HG03565 (cell line): ENCODE results near the gene RPL28.

Experiments
- ATAC-seq: cut with Tn5 transposase; IDR thresholded peaks from one replicate; pipeline ENCODE4 v1.9.1; 2021; ENCODE audit warnings: mild to moderate bottlenecking, moderate library complexity; ENCODE audit not compliant: unreplicated experiment

RPL28 gene

DNA sequence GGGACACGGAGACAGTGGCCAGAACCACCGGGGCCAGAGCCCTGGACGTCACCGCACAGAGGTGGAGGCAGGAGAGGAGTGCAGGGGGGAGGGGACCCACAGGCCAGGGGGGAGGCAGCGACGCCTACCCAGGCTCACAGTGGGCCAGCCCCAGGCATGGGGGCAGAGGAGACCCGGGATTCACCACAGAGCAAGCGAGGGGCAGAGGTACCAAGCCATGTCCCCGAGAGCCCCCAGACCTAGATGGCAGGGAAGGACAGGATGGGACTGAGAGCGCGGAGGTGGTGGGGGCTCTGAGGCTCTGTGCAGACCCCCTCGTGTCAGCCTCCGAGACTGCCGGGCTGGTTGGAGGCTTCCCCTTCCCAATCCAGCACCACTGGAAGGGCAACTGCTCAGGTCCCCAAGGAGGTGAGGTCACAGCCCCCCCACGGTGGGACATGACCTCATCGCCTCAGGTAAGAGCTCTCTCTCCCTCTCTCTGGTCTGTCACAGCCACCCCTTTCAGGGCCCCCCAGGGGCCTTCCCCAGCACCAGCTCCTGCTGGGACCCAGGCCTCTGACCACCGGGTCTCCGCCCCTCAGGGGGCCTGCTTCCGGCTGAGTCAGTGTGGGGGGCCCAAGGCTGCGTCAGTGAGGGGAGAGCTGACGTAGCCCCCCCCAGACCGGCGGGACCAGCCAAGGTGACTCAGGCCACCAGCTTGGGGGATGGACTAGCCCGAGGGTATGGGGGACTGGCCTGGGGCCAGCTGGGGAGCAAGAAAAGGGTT is 13.2 kb upstream of the RPL28 start:
- no peak for ATAC-seq

DNA sequence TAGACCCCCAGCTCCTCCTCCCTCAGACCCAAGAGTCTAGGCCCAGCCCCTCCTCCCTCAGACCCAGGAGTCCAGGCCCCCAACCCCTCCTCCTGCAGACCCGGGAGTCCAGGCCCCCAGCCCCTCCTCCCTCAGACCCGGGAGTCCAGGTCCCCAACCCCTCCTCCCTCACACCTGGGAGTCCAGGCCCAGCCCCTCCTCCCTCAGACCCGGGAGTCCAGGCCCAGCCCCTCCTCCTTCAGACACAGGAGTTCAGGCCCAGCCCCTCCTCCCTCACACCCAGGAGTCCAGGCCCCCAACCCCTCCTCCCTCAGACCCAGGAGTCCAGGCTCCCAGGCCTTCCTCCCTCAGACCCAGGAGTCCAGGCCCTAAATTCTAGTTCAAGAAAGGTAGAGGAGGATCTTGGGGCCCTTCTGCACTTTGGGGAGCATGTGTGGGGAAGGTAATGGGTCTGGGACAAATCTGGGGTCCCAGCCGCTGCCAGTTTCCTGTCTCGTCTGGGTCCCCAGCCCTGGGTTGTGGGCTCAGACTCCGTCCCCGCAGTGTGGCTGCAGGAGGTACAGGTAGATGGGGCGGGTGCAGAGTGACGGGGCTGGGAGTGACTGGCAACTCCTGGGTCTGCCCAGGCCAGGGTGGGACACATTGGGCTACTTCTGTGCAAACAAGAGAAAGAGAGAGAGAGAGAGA is 12.3 kb upstream of the RPL28 start:
- ATAC-seq, result no peak

DNA sequence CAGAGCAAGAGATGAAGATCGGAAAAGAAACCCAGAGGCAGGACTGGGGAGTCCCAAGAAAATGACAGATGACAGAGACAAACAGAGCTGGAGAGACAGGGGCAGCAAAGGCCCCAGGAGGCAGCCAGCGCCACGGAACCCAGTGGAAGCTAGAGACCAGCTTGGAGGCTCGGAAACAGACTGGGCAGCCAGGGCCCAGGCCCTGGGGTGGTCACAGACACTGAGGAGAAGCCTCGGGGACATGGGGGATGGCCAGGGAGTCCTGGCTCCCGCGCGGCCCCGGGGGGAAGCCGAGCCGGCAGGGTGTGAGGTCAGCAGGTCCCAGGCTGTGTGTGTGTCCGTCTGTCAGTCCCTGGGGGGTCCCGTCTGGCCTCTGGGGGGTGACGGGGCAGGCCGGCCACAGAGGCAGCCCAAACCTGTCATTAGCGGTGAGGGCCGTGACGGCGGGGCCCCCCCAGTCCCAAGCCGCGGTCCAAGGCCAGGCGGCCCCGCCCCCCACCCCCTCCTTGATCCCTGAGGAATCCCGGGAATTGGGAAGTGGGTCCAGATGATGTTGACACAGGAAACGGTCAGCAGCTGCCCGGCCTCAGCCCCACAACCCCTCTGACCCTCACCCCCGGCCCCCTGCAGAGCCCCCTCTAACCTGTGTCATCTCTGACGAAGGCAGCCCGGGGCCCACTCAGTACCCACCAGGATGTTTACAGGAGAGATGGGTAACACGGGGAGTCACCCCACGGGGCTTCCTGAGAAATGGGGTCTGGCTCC is 11.6 kb upstream of the RPL28 start:
- ATAC-seq, result no peak

DNA sequence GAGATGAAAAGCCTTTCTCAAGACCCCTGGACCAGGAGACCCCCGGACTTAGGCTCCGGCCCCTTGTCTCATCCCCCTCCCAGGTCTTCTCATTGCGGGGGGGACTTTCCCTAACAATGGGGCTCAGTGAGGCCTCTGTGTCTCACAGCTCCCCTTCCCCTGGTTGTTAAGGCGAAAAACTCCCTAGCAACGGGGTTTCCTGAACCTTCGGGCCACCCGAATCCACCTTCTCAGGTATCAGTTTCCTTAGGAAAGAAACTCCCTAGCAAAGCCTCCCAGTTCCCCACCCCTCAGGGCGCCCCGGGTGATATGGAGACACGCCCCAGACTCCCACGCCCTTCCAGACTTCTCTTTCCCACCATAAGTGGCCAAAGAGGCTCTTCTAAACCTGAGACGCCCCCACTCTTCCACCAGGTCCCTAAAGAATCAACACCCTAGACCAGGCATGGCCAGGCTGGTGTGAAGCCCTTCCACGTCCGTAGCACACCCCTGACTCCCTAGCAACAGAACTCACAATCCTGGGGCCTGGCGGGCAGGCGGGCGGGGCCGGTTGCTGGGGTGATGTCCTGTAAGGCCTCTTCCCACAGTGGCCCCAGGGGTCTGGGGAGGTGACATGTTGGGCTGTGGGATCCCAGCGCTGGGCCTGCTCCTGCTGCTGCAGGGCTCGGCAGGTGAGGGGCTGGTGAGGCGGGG is 9.3 kb upstream of the RPL28 start, which contains the start of gene TMEM190:
Gene TMEM190, plus strand, starts transcription at position 586 of the 693 bp plus-strand sequence. Its CDS starts 28 bp downstream, at position 614.
- ATAC-seq, result no peak

DNA sequence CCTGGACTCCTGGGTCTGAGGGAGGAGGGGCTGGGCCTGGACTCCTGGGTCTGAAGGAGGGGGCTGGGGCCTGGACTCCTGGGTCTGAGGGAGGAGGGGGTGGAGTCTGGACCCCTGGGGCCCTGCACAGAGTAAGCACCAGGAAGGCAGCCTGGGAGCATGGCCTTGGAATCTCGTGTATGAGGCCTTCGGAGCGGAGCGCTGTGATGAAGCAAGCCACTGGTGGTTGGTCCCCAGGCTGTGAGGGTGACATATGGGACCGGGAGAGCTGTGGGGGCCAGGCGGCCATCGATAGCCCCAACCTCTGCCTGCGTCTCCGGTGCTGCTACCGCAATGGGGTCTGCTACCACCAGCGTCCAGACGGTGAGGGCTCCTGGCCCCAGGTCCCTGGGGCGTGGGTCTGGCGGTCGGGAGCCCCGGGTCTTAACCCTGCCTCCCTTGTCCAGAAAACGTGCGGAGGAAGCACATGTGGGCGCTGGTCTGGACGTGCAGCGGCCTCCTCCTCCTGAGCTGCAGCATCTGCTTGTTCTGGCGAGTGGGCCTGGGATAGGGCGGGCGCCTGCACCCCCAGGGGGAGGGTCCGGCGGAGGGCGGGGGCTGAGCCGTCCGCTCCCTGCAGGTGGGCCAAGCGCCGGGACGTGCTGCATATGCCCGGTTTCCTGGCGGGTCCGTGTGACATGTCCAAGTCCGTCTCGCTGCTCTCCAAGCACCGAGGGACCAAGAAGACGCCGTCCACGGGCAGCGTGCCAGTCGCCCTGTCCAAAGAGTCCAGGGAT is 8.2 kb upstream of the RPL28 start:
- no peak for ATAC-seq

DNA sequence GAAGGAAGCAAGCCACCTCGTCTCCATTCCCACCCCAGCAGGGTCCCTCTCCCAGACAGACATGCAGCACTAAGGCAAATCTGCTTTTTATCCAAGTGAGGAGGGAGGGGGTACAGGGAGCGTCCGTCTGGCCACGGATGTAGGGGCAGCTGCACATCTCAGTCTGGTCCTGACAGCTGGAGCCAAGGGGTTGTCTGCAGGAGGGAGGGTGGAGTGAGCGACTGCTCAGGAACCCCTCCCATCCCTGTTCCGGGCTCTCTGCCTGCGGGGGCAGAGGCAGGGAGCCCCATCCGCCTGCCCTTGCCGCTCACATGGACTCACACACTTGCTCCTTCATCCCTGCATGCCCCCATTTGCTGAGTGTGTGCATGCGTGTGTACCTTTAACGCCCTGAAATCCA is 6.6 kb upstream of the RPL28 start:
- ATAC-seq, result no peak

- no peak for ATAC-seq
These were observed 3.7 kb upstream of the RPL28 start for GRCh38 chr19:55382013-55382412.

GRCh38 chr19:55382522-55383054 is 3.1 kb upstream of the RPL28 start:
- no peak for ATAC-seq

DNA sequence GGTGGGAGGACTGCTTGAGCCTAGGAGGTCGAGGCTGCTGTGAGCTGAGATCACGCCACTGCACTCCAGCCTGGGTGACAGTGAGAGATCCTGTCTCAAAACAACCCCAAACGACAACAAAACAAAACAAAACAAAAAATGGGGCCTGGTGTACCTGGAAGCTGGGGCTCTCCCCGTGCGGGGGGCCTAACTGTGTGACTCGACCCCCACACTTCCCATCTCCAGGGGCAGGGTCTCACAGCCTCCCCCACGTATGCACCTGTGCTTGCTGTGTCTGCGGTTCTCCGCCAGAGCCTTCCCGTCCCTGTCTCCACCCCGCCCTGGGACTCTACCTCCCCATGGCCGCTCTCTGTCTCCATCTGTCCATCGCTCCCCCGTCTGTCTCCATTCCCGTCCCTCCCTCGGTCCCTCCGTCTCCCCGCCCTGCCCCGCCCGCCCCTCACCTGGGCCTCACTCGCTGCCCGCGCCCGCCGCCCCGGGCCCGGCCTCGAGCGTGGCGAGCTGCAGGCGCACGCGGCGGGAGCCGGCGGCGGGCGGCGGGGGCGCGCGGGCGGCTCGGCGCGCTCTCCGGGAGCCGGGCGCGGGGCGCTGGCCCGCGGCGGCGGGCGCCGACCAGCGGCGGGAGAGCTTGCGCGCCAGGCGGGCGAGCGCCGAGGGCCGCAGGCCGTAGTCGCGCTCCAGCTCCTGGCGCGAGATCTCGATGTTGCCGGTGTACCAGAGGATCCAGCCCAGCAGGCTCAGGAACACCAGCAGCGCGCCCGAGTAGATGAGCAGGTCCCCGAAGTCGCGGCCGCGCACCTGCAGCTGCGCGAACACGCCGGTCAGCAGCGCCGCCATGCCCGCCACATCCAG is 2.2 kb upstream of the RPL28 start:
- ATAC-seq, result no peak

- ATAC-seq, result no peak
These were observed 1.4 kb upstream of the RPL28 start, which contains the start of gene TMEM238 for GRCh38 chr19:55384131-55384919. Gene TMEM238 (minus strand): TSS chr19:55384292. CDS start chr19:55384259, 33 bp downstream.

DNA sequence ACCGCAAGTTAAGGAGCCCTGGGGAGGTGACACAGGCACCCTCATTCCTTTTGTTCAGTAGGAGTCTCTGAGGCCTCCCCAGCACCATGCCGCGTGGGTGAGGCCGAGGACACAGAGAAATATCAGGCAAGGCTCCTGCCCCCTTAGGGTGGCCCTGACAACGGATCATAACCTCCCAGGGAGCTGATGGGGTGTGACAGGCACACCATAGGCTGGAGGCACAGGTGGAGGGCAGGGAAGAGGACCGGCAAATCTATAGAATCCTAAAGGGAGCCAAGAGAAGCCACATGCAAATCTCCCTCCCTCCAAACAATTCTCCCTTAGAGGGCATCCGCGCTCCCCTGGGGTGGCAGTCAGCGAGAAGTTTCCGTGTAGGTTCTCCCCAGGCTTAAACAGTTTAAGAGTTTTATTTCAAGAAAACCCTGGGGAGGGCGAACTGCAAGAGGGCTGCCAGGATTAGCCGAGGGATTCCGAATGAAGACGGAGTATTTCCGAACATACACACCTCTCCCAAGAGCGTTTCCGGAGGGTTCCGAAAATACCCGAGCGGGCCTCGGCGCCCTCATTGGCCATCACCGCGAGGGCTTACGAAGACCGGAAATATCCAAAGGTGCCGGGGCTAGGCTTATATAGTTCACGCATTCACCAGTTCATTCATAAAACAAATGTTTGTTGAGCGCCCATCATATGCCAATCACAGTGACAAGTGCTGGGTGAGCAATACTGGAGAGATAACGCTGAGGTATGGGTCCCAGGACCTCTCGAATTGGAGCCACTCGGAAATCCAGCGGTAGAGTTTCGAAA is 610 bp upstream of the RPL28 start:
- peak; percentile 33 for ATAC-seq

- ATAC-seq, result no peak
These were observed 800 bp downstream of the RPL28 start for GRCh38 chr19:55386493-55386971.

- ATAC-seq, result no peak
These were observed 2.2 kb downstream of the RPL28 start for GRCh38 chr19:55387736-55388497.

DNA sequence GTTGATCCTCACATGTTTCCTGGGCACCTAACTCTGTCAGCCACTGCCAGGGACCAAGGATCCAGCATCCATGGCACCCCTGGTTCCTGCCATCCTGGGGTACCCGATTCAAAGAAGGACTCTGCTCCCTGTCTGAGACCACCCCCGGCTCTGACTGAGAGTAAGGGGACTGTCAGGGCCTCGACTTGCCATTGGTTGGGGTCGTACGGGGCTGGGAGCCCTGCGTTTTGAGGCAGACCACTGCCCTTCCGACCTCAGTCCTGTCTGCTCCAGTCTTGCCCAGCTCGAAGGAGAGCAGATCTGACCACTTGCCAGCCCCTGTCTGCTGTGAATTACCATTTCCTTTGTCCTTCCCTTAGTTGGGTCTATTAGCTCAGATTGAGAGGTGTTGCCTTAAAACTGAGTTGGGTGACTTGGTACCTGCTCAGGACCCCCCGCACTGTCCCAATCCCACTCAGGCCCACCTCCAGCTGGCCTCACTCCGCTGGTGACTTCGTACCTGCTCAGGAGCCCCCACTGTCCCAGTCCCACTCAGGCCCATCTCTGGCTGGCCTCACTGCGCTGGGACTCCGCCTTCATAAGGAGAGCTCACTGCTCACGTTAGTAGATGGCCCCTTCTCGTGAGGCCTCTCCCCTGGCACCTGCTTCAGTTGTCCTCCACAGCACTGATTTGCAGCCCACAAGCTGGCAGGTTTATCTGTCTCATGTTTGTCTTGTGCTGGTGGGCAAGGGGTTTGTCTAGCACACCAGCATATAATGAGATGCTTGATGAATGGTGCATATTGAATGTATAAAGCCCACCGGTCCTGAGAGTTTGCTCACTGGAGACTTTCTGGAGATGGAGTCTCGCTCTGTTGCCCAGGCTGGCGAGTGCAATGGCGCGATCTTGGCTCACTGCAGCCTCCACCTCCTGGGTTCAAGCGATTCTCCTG is 3.9 kb downstream of the RPL28 start:
- ATAC-seq, result no peak

GRCh38 chr19:55390461-55390880 is 4.7 kb downstream of the RPL28 start:
- ATAC-seq, result no peak
